ENCODE measurements around the gene DBH. TPM values are rescaled to one million over a fixed set of nuclear protein-coding genes. Genes with fewer than 3 reads are reported as not detected.

Gene DBH
- total and polyA plus RNA-seq, 10 of the 15 experiments (the other 5 are each of a cell fraction or from before 2014, with no cell fraction given) = not detected

DNA sequence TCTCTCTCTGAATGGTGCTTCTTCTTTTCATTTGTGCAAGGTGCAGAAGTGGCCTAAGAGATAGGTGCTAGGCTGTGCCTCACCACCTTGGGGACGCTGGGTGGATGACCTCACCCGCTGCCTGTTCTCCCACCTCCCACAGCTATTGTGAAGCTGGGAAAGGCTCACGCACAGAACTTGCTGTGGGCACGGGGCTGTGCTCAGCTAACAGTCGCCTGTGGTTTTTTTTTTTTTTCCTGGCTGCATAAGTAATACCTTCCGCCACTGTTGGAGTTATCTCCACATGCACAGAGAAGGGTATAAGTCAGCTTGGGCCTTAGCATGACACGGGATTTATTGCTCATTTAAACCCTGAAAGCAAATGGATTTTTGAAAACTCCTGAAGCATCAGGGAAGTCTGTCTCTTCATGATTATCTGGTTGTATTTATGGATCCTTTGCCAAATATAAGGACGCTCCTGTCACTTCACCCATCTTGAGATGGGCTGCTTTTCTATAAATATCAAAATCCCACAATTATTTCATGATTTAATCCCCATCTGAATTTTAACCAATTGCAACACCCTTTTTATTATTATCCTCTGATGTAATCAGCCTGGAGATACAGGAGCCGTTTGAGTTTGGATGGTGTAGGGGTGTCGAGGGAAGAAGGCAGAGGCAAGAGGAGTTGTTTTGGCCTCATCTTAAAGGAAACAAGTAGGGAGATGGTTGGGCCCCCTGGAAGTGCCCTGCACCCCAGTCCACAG is 9.0 kb downstream of the DBH start (continued):
- no peak for TF ChIP-seq BMI1 (IDR thresholded peaks at IDR 0.05; ENCODE audit: borderline replicate concordance)

DNA sequence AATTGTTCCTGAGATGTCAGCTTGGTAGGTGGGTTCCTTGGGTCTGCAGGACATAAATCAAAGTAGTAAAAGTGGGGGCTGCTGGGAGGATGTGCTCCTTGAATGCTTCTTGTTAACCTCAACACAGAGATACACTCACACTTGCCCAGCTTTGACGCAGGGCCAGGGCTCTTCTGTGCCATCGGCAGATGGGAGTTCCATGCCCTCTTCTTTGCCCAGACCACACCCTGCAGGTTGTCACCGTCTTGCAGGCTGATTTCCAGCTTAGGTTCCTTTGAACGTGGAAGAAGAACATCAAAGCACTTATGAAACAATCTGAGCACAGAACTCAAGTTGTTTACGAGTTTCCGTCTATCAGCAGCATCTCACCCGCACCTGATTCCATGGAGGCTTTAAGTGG is 11.0 kb downstream of the DBH start:
- intact Hi-C loops (cut with micrococcal nuclease; ENCODE audit: unreplicated experiment) (no loop called here), in situ Hi-C loops (cut with MboI) (no loop called here)
- no peak for TF ChIP-seq SREBF2 (IDR thresholded peaks at IDR 0.05; ENCODE audit: low read length)
- no peak for TF ChIP-seq RAD21 (IDR thresholded peaks at IDR 0.05; ENCODE audit: insufficient read depth, low read depth, low read length)
- TF ChIP-seq PBX3 (IDR thresholded peaks at IDR 0.05; ENCODE audit: insufficient replicate concordance, low read depth, low read length) = no peak
- no peak for TF ChIP-seq SPI1 (IDR thresholded peaks at IDR 0.05; ENCODE audit: borderline replicate concordance, insufficient read depth, low read depth, low read length)
- TF ChIP-seq WRNIP1 (IDR thresholded peaks at IDR 0.05; ENCODE audit: borderline replicate concordance, low read depth, low read length) = no peak
- no peak for TF ChIP-seq HDAC2 (IDR thresholded peaks at IDR 0.05)
- no peak for TF ChIP-seq YBX1 (IDR thresholded peaks at IDR 0.05)
- TF ChIP-seq IRF5 (IDR thresholded peaks at IDR 0.05; ENCODE audit: borderline replicate concordance) = no peak
- no peak for TF ChIP-seq IKZF2 (IDR thresholded peaks at IDR 0.05)
- no peak for TF ChIP-seq POU2F2 (IDR thresholded peaks at IDR 0.05; ENCODE audit: borderline replicate concordance, low read depth, low read length)
- Histone ChIP-seq H3K9ac (ENCODE audit: control insufficient read depth, insufficient read depth, low read length) (no peak overlapping the region), H3K79me2 (ENCODE audit: control insufficient read depth, insufficient read depth, low read length) (no peaks in the 10 kb centered on the region), H4K20me1 (ENCODE audit: control insufficient read depth, insufficient read depth) (no peaks in the 10 kb centered on the region), H3K27ac (ENCODE audit: control insufficient read depth, insufficient read depth) (no peak overlapping the region), H3K9me3 (replicated peaks; ENCODE audit: control insufficient read depth, insufficient read depth, low read length) (no peaks in the 10 kb centered on the region), H2AFZ (ENCODE audit: control insufficient read depth, low read depth, low read length) (no peak overlapping the region), H3K4me2 (ENCODE audit: control insufficient read depth, insufficient read depth) (no peak overlapping the region), H3K4me1 (ENCODE audit: control insufficient read depth, insufficient read depth, low read length) (no peaks in the 10 kb centered on the region), H3K4me3 (no peak overlapping the region), H3K36me3 (ENCODE audit: control insufficient read depth in 2 of 2, insufficient read depth in 2 of 2, low read length in 1 of 2) (no peaks in the 10 kb centered on the region), H3K27me3 (replicated peaks in 1 of 2; ENCODE audit: control insufficient read depth in 2 of 2, insufficient read depth in 2 of 2, low read length in 1 of 2) (peaks cover 0 to 3% of the 10 kb centered on the region in 2 experiments; a peak in 2 of 4 replicates)
- ChIA-PET POLR2A (no interaction called here), RAD21 (ENCODE audit: unreplicated experiment) (no interaction called here), SMC1A (ENCODE audit: uncharacterized antibody, unreplicated experiment) (no interaction called here), CTCF (no interaction called here)
- FAIRE-seq (no peak), ATAC-seq (no peak), DNase-seq (ENCODE audit: low read depth, low spot score) (no peak)
- 39% methylated on average over 7 of the region's 7 CpGs for WGBS (ENCODE audit: insufficient coverage, insufficient replicate concordance, low lambda C conversion rate, missing lambda C conversion rate)
- no TSS peak for BruUV-seq (replicated peaks)
